NB4 (cell line): ENCODE results near the gene PIPOX.

Source experiments
- CTCF ChIP-seq: IDR thresholded peaks from one replicate; pipeline ENCODE4 v1.5.1; 2012; ENCODE audit warnings: low read depth, low read length
- POLR2A ChIP-seq: IDR thresholded peaks from 2 replicates; pipeline ENCODE4 v1.6.1; 2011; ENCODE audit warnings: mild to moderate bottlenecking; ENCODE audit not compliant: insufficient read length; ENCODE audit errors: extremely low read depth
- TF ChIP-seq, protein P1 (sequence below): IDR thresholded peaks from 2 replicates; pipeline ENCODE4 v1.6.1; 2011; ENCODE audit warnings: low read depth, low read length

DNA sequence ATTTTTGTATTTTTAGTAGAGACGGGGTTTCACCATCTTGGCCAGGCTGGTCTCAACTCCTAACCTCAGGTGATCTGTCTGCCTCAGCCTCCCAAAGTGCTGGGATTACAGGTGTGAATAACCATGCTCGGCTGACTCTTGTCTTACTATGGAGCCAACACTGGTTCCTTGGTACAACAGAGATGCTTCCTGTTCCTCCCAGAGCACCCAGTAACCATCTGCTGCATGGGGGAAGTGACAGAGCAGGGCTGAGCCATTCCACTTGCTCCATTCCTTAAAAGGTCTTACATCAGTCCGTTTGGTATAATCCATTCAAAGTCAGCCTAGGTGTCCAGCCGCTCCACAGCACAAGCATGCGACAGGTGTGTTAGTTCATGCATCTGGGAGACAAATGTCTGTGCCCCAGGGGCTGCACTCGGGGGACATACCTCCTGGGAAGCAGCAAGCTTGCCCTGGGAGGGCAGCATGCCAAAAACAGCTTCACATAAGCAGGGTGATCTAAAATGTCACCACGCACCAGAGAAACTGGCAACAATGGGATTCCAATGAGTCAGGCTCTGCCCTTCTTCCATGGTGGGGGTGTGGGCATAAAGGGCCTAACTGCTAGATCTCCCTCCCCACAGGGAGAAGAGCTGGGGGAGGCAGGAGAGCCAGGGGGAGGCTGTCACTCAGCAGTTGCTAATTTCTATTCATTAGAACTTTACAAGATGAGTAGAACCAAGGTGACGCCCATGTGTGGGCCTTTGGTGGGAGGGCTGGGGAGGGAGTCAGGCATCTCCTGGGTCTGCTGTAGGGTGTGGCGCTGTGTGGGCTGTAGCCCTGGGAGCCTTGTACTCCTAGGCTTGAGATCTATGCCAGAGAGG lies 35.5 kb downstream of the PIPOX start:
- TF ChIP-seq CTCF (no peak), POLR2A (no peak)
- TF ChIP-seq, protein P1, sequence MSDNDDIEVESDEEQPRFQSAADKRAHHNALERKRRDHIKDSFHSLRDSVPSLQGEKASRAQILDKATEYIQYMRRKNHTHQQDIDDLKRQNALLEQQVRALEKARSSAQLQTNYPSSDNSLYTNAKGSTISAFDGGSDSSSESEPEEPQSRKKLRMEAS = no peak
